OCI-LY7 (cell line): ENCODE measurements around the gene DERA. TPM values are rescaled to one million over a fixed set of nuclear protein-coding genes. Genes with fewer than 3 reads are reported as not detected.

Source experiments
- BruUV-seq: library from RNA; stranded (reverse); fragments of 400-500 nt; replicated peaks from 2 replicates; lab custom pipeline; 2021; lab: Mats Ljungman, UMichigan
- CTCF ChIA-PET: fragments of 300-600 bp; sonication (Branson Sonifier 250); formaldehyde crosslinking; loops from one replicate; lab custom pipeline; 2022; ENCODE audit warnings: antibody characterized with exemption; ENCODE audit not compliant: unreplicated experiment; lab: Charles Lee
- POLR2A ChIA-PET: fragments of 300-600 bp; sonication (Branson Sonifier 250); formaldehyde crosslinking; loops from one replicate; lab custom pipeline; 2022; ENCODE audit warnings: antibody characterized with exemption; lab: Charles Lee
- DNase-seq: peaks from one replicate; pipeline ENCODE4 v3.0.0-alpha.2; 2015; ENCODE audit warnings: low spot score
- H2AFZ ChIP-seq: fragments of 200-600 bp; sonication (generic), shearing (Covaris generic); 2 replicates; pipeline ENCODE4 v1.6.1; 2014; ENCODE audit warnings: mild to moderate bottlenecking, antibody characterized with exemption, low read length, moderate library complexity
- H3K27ac ChIP-seq: fragments of 200-600 bp; sonication (generic); 2 replicates; pipeline ENCODE4 v1.5.1; 2014; ENCODE audit warnings: mixed run types, low read depth, mild to moderate bottlenecking, moderate library complexity, low read length, inconsistent platforms; ENCODE audit not compliant: poor library complexity, severe bottlenecking
- H3K36me3 ChIP-seq: fragments of 200-600 bp; sonication (generic); 2 replicates; pipeline ENCODE4 v1.6.1; 2014; ENCODE audit warnings: mild to moderate bottlenecking, antibody characterized with exemption, low read length, moderate library complexity, mixed read lengths; ENCODE audit not compliant: insufficient read depth
- H3K4me1 ChIP-seq: fragments of 200-600 bp; sonication (generic); 2 replicates; pipeline ENCODE4 v1.5.1; 2014; ENCODE audit warnings: mild to moderate bottlenecking, low read length; ENCODE audit not compliant: insufficient read depth, poor library complexity, severe bottlenecking
- H3K4me2 ChIP-seq: fragments of 200-600 bp; sonication (generic); 2 replicates; pipeline ENCODE4 v1.6.1; 2014; ENCODE audit warnings: mild to moderate bottlenecking, low read length
- H3K4me3 ChIP-seq: fragments of 200-600 bp; sonication (generic); 2 replicates; pipeline ENCODE4 v1.5.1; 2014; ENCODE audit warnings: mild to moderate bottlenecking, low read depth, low read length; ENCODE audit not compliant: poor library complexity, severe bottlenecking
- H3K79me2 ChIP-seq: fragments of 200-600 bp; sonication (generic); 2 replicates; pipeline ENCODE4 v1.6.1; 2016; ENCODE audit warnings: low read depth, mild to moderate bottlenecking, low read length, moderate library complexity, mixed read lengths; ENCODE audit not compliant: insufficient read depth
- H3K9me2 ChIP-seq: fragments of 200-600 bp; sonication (generic); 2 replicates; pipeline ENCODE4 v1.6.1; 2016; ENCODE audit warnings: mild to moderate bottlenecking, low read length, mixed read lengths; ENCODE audit not compliant: insufficient read depth
- H3K9me3 ChIP-seq: fragments of 200-600 bp; sonication (generic); 2 replicates; pipeline ENCODE4 v1.6.1; 2014; ENCODE audit warnings: mild to moderate bottlenecking, mixed run types, low read length, mixed read lengths
- H4K20me1 ChIP-seq: fragments of 200-600 bp; sonication (generic); 2 replicates; pipeline ENCODE4 v1.6.1; 2014; ENCODE audit warnings: mild to moderate bottlenecking, antibody characterized with exemption, low read length, moderate library complexity, mixed read lengths; ENCODE audit not compliant: insufficient read depth
- CTCF ChIP-seq: fragments of 200-600 bp; sonication (generic); conservative IDR thresholded peaks from 2 replicates; pipeline ENCODE4 v1.5.1; 2014; ENCODE audit warnings: mild to moderate bottlenecking, antibody characterized with exemption, low read length, moderate library complexity, mixed read lengths
- EZH2phosphoT487 ChIP-seq: fragments of 200-600 bp; sonication (generic); IDR thresholded peaks from 2 replicates; pipeline ENCODE4 v1.6.1; 2018; ENCODE audit warnings: low read depth, borderline replicate concordance, mild to moderate bottlenecking, mixed run types, antibody characterized with exemption, low read length, moderate library complexity, mixed read lengths
- intact Hi-C: fragments of 100-400 bp; cut with micrococcal nuclease; formaldehyde crosslinking; loops from one replicate; pipeline ENCODE4 v1.10.0; 2022; ENCODE audit not compliant: unreplicated experiment
- total RNA-seq, 2 experiments: library from RNA; depleted of rRNA in 1 of 2; stranded (reverse); fragments of >200 nt in 1 of 2; shearing (Covaris generic) in 1 of 2; gene quantifications; 2 replicates each; pipeline ENCODE4 v1.2.3, GENCODE V29; 2014 to 2022

DERA gene
- total RNA-seq, 2 experiments from 2014 or later, result 68.6 to 87.2 TPM

- TF ChIP-seq CTCF, result no peak
- TF ChIP-seq EZH2phosphoT487, result no peak
- no peak overlapping the region for H3K27ac ChIP-seq
- H3K4me2 ChIP-seq, result no peak overlapping the region
- no peaks in the 10 kb centered on the region for H3K9me2 ChIP-seq
- peaks cover 95% of the 10 kb centered on the region for H3K36me3 ChIP-seq
- H3K4me3 ChIP-seq, result no peak overlapping the region
- no peak overlapping the region for H2AFZ ChIP-seq
- DNase-seq, result no peak
- ChIA-PET POLR2A (interaction anchor here (0.6 to 2.2 kb wide), 11 partner anchors 9 to 425 kb away, joined by 3 to 18 read pairs (median 3); partner anchors contain the start of gene DERA), CTCF (no interaction called here)
- intact Hi-C loops, result no loop called here
- no peaks in the 10 kb centered on the region for H3K4me1 ChIP-seq
- H3K9me3 ChIP-seq, result no peaks in the 10 kb centered on the region
- BruUV-seq, result no TSS peak
- peaks cover 3% of the 10 kb centered on the region; the same call in 1 of the 2 replicates for H4K20me1 ChIP-seq
- peaks cover 12% of the 10 kb centered on the region; the same call in 1 of the 2 replicates for H3K79me2 ChIP-seq
Observed at GRCh38 chr12:15897433-15897832, 13.7 kb upstream of the DERA start.

GRCh38 chr12:15899282-15899870, 11.8 kb upstream of the DERA start:
- ChIA-PET CTCF (interaction anchor here (1.1 kb wide), 1 partner anchor 16 kb away, joined by 3 read pairs; no protein-coding TSS in a partner anchor), POLR2A (interaction anchor here (1.9 to 2.2 kb wide), 2 partner anchors 10 to 16 kb away, joined by 6 to 10 read pairs; no protein-coding TSS in a partner anchor)
- H3K9me2 ChIP-seq, result no peaks in the 10 kb centered on the region
- peaks cover 98% of the 10 kb centered on the region for H3K36me3 ChIP-seq
- no peaks in the 10 kb centered on the region; the same call in 1 of the 2 replicates for H3K79me2 ChIP-seq
- peak; percentile 46 for DNase-seq
- BruUV-seq, result no TSS peak
- TF ChIP-seq EZH2phosphoT487 (no peak), CTCF (peak; percentile 93)
- intact Hi-C loops, result no loop called here
- H3K4me3 ChIP-seq, result no peak overlapping the region
- H3K4me1 ChIP-seq, result no peaks in the 10 kb centered on the region
- no peak overlapping the region for H3K27ac ChIP-seq
- no peak overlapping the region for H2AFZ ChIP-seq
- H3K9me3 ChIP-seq, result no peaks in the 10 kb centered on the region
- H4K20me1 ChIP-seq, result peaks cover 3% of the 10 kb centered on the region; the same call in 1 of the 2 replicates
- H3K4me2 ChIP-seq, result no peak overlapping the region

- TF ChIP-seq CTCF (no peak), EZH2phosphoT487 (no peak)
- Histone ChIP-seq H3K27ac (no peak overlapping the region), H3K4me3 (no peak overlapping the region), H3K79me2 (no peaks in the 10 kb centered on the region; the same call in 1 of the 2 replicates), H3K9me3 (no peaks in the 10 kb centered on the region), H3K4me1 (no peaks in the 10 kb centered on the region), H3K9me2 (no peaks in the 10 kb centered on the region), H3K4me2 (no peak overlapping the region), H4K20me1 (no peaks in the 10 kb centered on the region), H2AFZ (no peak overlapping the region), H3K36me3 (peaks cover 96% of the 10 kb centered on the region)
- DNase-seq, result no peak
- intact Hi-C loops, result no loop called here
- ChIA-PET POLR2A (interaction anchor here (0.6 to 1.1 kb wide), 2 partner anchors 10 to 21 kb away, joined by 3 to 4 read pairs; no protein-coding TSS in a partner anchor), CTCF (no interaction called here)
- no TSS peak for BruUV-seq
Observed at GRCh38 chr12:15904378-15904920, 6.7 kb upstream of the DERA start.
